Measurements from ENCODE around the gene DGKK.

- TF ChIP-seq POLR2A (IDR thresholded peaks at IDR 0.05; ENCODE audit: low read length), result no peak
- TF ChIP-seq GATA1 (IDR thresholded peaks at IDR 0.05; ENCODE audit: low read depth, low read length), result no peak
Measured at GRCh38 chrX:50327235-50327634, 143.4 kb downstream of the DGKK start.
